Vagina (tissue), 2 donors: ENCODE data around the gene ZFYVE26. TPM values are rescaled to one million over a fixed set of nuclear protein-coding genes. Genes with fewer than 3 reads are reported as not detected.

ENCODE experiments used
- DNase-seq, 2 donors: peaks; one replicate each; pipeline ENCODE4 v3.0.0-alpha.2; 2017; ENCODE audit errors: extremely low spot score in 2 of 2
- H3K27ac ChIP-seq: fragments of 200-600 bp; sonication (generic); one replicate; pipeline ENCODE4 v1.5.1; 2019
- H3K27me3 ChIP-seq: fragments of 200-600 bp; sonication (generic); one replicate; pipeline ENCODE4 v1.5.1; 2019
- H3K36me3 ChIP-seq, 2 donors: fragments of 200-600 bp; sonication (generic); one replicate each; pipeline ENCODE4 v1.5.1; 2017 to 2019
- H3K4me1 ChIP-seq: fragments of 200-600 bp; sonication (generic); one replicate; pipeline ENCODE4 v1.5.1; 2019
- H3K4me3 ChIP-seq, 2 donors: fragments of 200-600 bp; sonication (generic); 1 replicate in 1 of 2; 2 replicates in 1 of 2; pipeline ENCODE4 v1.5.1; 2016 to 2019
- H3K9me3 ChIP-seq: fragments of 200-600 bp; sonication (generic); one replicate; pipeline ENCODE4 v1.5.1; 2019
- CTCF ChIP-seq, 3 experiments: fragments of 450-650 bp in 2 of 3; fragments of 200-600 bp in 1 of 3; sonication (generic) in 1 of 3; IDR thresholded peaks; one replicate each; pipeline ENCODE4 v1.5.1; 2017 to 2019; ENCODE audit warnings: antibody characterized with exemption in 3 of 3, mild to moderate bottlenecking in 2 of 3, moderate library complexity in 2 of 3
- POLR2A ChIP-seq, 2 donors: fragments of 450-650 bp; IDR thresholded peaks; one replicate each; pipeline ENCODE4 v1.6.1; 2017; ENCODE audit warnings: antibody characterized with exemption in 2 of 2, mild to moderate bottlenecking in 2 of 2, moderate library complexity in 2 of 2
- POLR2AphosphoS5 ChIP-seq, 2 donors: sonication (generic); formaldehyde crosslinking; IDR thresholded peaks; one replicate each; pipeline ENCODE4 v1.9.0; 2017; ENCODE audit warnings: antibody characterized with exemption in 2 of 2, mild to moderate bottlenecking in 2 of 2, low read depth in 1 of 2; ENCODE audit not compliant: insufficient read depth in 1 of 2
- intact Hi-C: fragments of 100-400 bp; cut with DNase I; formaldehyde crosslinking; loops from one replicate; pipeline ENCODE4 v1.15.1; 2023
- total RNA-seq: library from RNA; depleted of rRNA; stranded (reverse); fragments of >200 nt; gene quantifications from one replicate; pipeline ENCODE4 v1.2.3, GENCODE V29; 2016

The ZFYVE26 gene
- total RNA-seq, 1 donor from 2014 or later, result 30.2 TPM

- Histone ChIP-seq H3K27me3 (no peaks in the 10 kb centered on the region), H3K9me3 (no peaks in the 10 kb centered on the region), H3K4me1 (no peaks in the 10 kb centered on the region), H3K4me3 (no peak overlapping the region), H3K36me3 (no peaks in the 10 kb centered on the region), H3K27ac (no peak overlapping the region)
- TF ChIP-seq CTCF (IDR thresholded peaks at IDR 0.05) (no peak), POLR2AphosphoS5 (IDR thresholded peaks at IDR 0.05; ENCODE audit: insufficient read depth in 1 of 2, low read depth in 1 of 2) (no peak), POLR2A (IDR thresholded peaks at IDR 0.05) (no peak)
- intact Hi-C loops, result no loop called here
- DNase-seq, result no peak
These were observed 88.1 kb downstream of the ZFYVE26 start for GRCh38 chr14:67728258-67728657.

DNA sequence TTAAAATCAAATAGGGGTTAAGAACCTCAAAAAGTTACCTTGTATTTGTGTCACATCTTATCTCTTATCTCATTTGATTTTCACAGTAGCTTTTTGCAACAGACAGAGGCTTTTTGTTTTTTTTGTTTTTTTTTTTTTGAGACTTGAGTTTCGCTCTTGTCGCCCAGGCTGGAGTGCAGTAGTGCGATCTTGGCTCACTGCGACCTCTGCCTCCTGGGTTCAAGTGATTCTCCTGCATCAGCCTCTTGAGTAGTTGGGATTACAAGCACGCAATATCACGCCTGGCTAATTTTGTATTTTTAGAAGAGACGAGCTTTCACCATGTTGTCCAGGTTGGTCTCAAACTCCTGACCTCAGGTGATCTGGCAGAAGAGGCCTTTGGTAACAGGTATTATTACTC, 89.0 kb downstream of the ZFYVE26 start:
- no peaks in the 10 kb centered on the region for H3K27me3 ChIP-seq
- peaks cover 5% of the 10 kb centered on the region for H3K4me1 ChIP-seq
- no peaks in the 10 kb centered on the region for H3K36me3 ChIP-seq
- no peak overlapping the region for H3K4me3 ChIP-seq
- intact Hi-C loops, result no loop called here
- no peak overlapping the region for H3K27ac ChIP-seq
- no peaks in the 10 kb centered on the region for H3K9me3 ChIP-seq
- DNase-seq, result no peak
- TF ChIP-seq POLR2A (IDR thresholded peaks at IDR 0.05), result no peak
- TF ChIP-seq POLR2AphosphoS5 (IDR thresholded peaks at IDR 0.05; ENCODE audit: insufficient read depth in 1 of 2, low read depth in 1 of 2), result no peak
- TF ChIP-seq CTCF (IDR thresholded peaks at IDR 0.05), result no peak

- TF ChIP-seq POLR2A (IDR thresholded peaks at IDR 0.05) (no peak), CTCF (IDR thresholded peaks at IDR 0.05) (no peak), POLR2AphosphoS5 (IDR thresholded peaks at IDR 0.05; ENCODE audit: insufficient read depth in 1 of 2, low read depth in 1 of 2) (peak in 1 of 2 donors; percentile 10)
These were observed 91.2 kb downstream of the ZFYVE26 start for GRCh38 chr14:67725171-67725570.

GRCh38 chr14:67722293-67722692, 94.1 kb downstream of the ZFYVE26 start:
- H3K27ac ChIP-seq, result peak overlapping the region; percentile 24
- no peaks in the 10 kb centered on the region for H3K9me3 ChIP-seq
- peak overlapping the region in 1 of 2 donors; percentile 15 for H3K4me3 ChIP-seq
- H3K4me1 ChIP-seq, result peaks cover 12% of the 10 kb centered on the region
- DNase-seq, result no peak
- intact Hi-C loops, result no loop called here
- no peak for TF ChIP-seq CTCF (IDR thresholded peaks at IDR 0.05)
- peak; percentile 10 to 36 for TF ChIP-seq POLR2AphosphoS5 (IDR thresholded peaks at IDR 0.05; ENCODE audit: insufficient read depth in 1 of 2, low read depth in 1 of 2)
- H3K27me3 ChIP-seq, result no peaks in the 10 kb centered on the region
- H3K36me3 ChIP-seq, result no peaks in the 10 kb centered on the region

More at GRCh38 chr14:67725171-67725570, 91.2 kb downstream of the ZFYVE26 start:
- H3K27me3 ChIP-seq, result no peaks in the 10 kb centered on the region
- no peak overlapping the region for H3K27ac ChIP-seq
- H3K36me3 ChIP-seq, result no peaks in the 10 kb centered on the region
- H3K4me1 ChIP-seq, result peaks cover 12% of the 10 kb centered on the region
- no peaks in the 10 kb centered on the region for H3K9me3 ChIP-seq
- no peak for DNase-seq
- no peak overlapping the region for H3K4me3 ChIP-seq
- intact Hi-C loops, result no loop called here

- no peak overlapping the region for H3K4me3 ChIP-seq
- H3K27me3 ChIP-seq, result no peaks in the 10 kb centered on the region
- no peak overlapping the region for H3K27ac ChIP-seq
- intact Hi-C loops, result no loop called here
- no peak for DNase-seq
- TF ChIP-seq POLR2AphosphoS5 (IDR thresholded peaks at IDR 0.05; ENCODE audit: insufficient read depth in 1 of 2, low read depth in 1 of 2) (no peak), CTCF (IDR thresholded peaks at IDR 0.05) (no peak), POLR2A (IDR thresholded peaks at IDR 0.05) (no peak)
- H3K36me3 ChIP-seq, result no peaks in the 10 kb centered on the region
- H3K9me3 ChIP-seq, result no peaks in the 10 kb centered on the region
- H3K4me1 ChIP-seq, result peaks cover 12% of the 10 kb centered on the region
These were observed 94.5 kb downstream of the ZFYVE26 start for GRCh38 chr14:67721875-67722274.
